ENCODE results near the gene MYOC.

Gene MYOC

DNA sequence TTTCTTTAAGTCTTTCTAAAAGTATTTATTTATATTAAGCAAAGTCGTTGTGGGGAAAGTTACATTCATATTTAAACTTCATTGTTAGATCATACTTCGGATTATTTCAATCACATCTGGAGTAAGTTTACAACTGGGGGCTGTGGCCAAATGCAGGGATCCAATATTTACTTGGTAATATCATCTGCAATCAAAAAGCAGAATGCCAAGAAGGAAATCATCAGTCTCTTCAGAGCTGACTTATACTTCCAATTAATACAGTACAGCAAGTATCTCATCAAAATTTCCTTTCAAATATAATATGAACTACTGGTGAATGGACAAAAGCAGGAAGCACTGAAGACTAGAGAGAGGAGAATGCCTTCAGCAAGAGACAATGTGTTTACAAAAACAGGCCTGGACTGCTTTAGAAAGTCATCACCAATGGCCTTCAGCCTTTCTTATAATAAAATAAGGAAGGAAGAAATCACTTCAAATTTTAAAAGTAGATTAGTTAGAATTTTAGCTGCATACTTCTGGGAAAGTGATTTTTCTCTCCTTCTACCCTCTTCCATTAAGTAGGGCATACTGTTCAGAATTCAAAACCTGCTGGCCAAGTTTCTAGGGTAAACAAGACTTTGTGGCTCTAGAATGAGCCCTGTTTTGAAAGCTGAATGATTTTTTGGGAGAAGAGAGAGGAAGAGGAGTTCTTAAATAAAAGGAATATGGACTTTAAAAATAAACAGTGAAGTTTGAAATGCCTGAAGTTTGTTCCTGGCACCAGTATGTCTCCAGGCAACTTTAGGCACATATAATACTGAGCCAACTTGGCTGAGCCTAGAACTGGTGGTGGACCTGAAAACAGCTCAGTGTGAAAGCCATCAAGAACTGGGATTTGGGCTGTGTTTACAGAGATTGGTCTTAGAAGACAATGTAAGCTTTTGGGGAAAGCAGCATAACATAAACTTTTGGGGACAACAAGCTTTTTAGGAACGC, 22.2 kb upstream of the MYOC start:
- ChIA-PET CTCF (interaction anchor here (0.8 kb wide), 1 partner anchor 19 kb away, joined by 3 read pairs; no protein-coding TSS in a partner anchor), POLR2A (no interaction called here)
- no peak for TF ChIP-seq SUZ12 (IDR thresholded peaks at IDR 0.05)
- no peak for TF ChIP-seq NFRKB (IDR thresholded peaks at IDR 0.05)
- no peak for TF ChIP-seq ELF4 (IDR thresholded peaks at IDR 0.05)
- TF ChIP-seq CTBP1 (IDR thresholded peaks at IDR 0.05; ENCODE audit: borderline replicate concordance): no peak
- TF ChIP-seq L3MBTL2 (conservative IDR thresholded peaks at IDR 0.05): no peak
- no peak for TF ChIP-seq TARDBP (IDR thresholded peaks at IDR 0.05)
- TF ChIP-seq FOXM1 (IDR thresholded peaks at IDR 0.05; ENCODE audit: borderline replicate concordance): no peak
- TF ChIP-seq, protein P1, sequence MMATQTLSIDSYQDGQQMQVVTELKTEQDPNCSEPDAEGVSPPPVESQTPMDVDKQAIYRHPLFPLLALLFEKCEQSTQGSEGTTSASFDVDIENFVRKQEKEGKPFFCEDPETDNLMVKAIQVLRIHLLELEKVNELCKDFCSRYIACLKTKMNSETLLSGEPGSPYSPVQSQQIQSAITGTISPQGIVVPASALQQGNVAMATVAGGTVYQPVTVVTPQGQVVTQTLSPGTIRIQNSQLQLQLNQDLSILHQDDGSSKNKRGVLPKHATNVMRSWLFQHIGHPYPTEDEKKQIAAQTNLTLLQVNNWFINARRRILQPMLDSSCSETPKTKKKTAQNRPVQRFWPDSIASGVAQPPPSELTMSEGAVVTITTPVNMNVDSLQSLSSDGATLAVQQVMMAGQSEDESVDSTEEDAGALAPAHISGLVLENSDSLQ (IDR thresholded peaks at IDR 0.05): no peak
- TF ChIP-seq FOXK2 (IDR thresholded peaks at IDR 0.05): no peak
- TF ChIP-seq FOXA1 (IDR thresholded peaks at IDR 0.05): no peak
- DNase-seq (ENCODE audit: extremely low spot score): no peak

DNA sequence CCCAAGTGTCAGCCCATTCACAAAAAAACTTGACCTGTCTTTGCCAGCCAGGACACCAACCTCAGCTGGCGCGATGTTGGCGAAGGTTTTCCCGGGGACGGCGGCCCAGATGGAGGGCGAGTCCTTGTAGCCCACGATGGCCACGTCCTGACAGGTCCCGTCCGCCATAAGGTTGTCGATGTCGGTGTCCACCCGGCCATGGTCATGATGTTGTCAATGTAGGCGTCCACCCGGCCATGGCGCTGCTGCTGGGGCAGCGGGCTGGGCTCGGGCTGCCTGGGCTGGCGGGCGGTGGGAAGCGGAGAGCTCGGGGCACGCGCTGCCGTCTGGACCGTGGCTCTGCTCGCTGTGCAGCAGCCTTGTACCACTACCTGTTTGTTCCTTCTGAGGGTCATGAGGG, 18.3 kb upstream of the MYOC start:
- ChIA-PET CTCF (no interaction called here), POLR2A (no interaction called here)
- TF ChIP-seq ELF4 (IDR thresholded peaks at IDR 0.05) (no peak), SP1 (IDR thresholded peaks at IDR 0.05) (no peak), NFRKB (IDR thresholded peaks at IDR 0.05) (no peak), HDGF (IDR thresholded peaks at IDR 0.05; ENCODE audit: borderline replicate concordance) (no peak), LEF1 (IDR thresholded peaks at IDR 0.05; ENCODE audit: borderline replicate concordance) (no peak), ARNT (IDR thresholded peaks at IDR 0.05) (no peak), BHLHE40 (IDR thresholded peaks at IDR 0.05; ENCODE audit: borderline replicate concordance) (no peak), CTBP1 (IDR thresholded peaks at IDR 0.05; ENCODE audit: borderline replicate concordance) (no peak), SUZ12 (IDR thresholded peaks at IDR 0.05) (no peak), L3MBTL2 (conservative IDR thresholded peaks at IDR 0.05) (no peak), FOXK2 (IDR thresholded peaks at IDR 0.05) (no peak)
- no peak for DNase-seq (ENCODE audit: extremely low spot score)

DNA sequence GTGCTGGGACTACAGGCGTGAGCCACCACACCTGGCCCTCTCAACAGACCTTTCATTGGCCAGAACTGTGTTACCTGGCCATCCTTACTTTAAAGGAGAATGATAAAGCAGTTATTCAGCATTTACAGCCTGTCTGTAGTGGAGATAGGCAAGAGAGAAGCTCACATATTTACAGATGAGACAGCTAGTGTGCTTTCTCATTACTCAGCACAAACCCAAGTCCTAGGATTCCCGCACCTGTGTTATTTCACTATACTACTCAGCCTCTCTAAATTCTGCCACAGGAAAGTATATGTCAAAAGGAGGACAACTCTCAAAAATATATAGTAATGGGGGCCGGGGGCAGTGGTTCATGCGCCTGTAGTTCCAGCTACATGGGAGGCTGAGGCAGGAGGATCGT, 15.9 kb upstream of the MYOC start:
- TF ChIP-seq CTBP1 (IDR thresholded peaks at IDR 0.05; ENCODE audit: borderline replicate concordance): no peak
- no peak for TF ChIP-seq FOXA1 (IDR thresholded peaks at IDR 0.05)
- TF ChIP-seq HDGF (IDR thresholded peaks at IDR 0.05; ENCODE audit: borderline replicate concordance): no peak
- no peak for TF ChIP-seq LEF1 (IDR thresholded peaks at IDR 0.05; ENCODE audit: borderline replicate concordance)
- no peak for TF ChIP-seq NFRKB (IDR thresholded peaks at IDR 0.05)
- no peak for TF ChIP-seq ARNT (IDR thresholded peaks at IDR 0.05)
- TF ChIP-seq FOXM1 (IDR thresholded peaks at IDR 0.05; ENCODE audit: borderline replicate concordance): no peak
- no peak for TF ChIP-seq SUZ12 (IDR thresholded peaks at IDR 0.05)
- TF ChIP-seq, protein P1 (IDR thresholded peaks at IDR 0.05): no peak
- no peak for TF ChIP-seq SP1 (IDR thresholded peaks at IDR 0.05)
- TF ChIP-seq ZNF384 (IDR thresholded peaks at IDR 0.05): no peak
- TF ChIP-seq FOXK2 (IDR thresholded peaks at IDR 0.05): no peak
- no peak for TF ChIP-seq ELF4 (IDR thresholded peaks at IDR 0.05)
- no peak for TF ChIP-seq L3MBTL2 (conservative IDR thresholded peaks at IDR 0.05)
- no peak for TF ChIP-seq TARDBP (IDR thresholded peaks at IDR 0.05)
- no peak for TF ChIP-seq BHLHE40 (IDR thresholded peaks at IDR 0.05; ENCODE audit: borderline replicate concordance)
- POLR2A ChIA-PET: no interaction called here
- CTCF ChIA-PET: interaction anchor here (0.9 kb wide), 1 partner anchor 24 kb away, joined by 3 read pairs; no protein-coding TSS in a partner anchor
- no peak for DNase-seq (ENCODE audit: extremely low spot score)

DNA sequence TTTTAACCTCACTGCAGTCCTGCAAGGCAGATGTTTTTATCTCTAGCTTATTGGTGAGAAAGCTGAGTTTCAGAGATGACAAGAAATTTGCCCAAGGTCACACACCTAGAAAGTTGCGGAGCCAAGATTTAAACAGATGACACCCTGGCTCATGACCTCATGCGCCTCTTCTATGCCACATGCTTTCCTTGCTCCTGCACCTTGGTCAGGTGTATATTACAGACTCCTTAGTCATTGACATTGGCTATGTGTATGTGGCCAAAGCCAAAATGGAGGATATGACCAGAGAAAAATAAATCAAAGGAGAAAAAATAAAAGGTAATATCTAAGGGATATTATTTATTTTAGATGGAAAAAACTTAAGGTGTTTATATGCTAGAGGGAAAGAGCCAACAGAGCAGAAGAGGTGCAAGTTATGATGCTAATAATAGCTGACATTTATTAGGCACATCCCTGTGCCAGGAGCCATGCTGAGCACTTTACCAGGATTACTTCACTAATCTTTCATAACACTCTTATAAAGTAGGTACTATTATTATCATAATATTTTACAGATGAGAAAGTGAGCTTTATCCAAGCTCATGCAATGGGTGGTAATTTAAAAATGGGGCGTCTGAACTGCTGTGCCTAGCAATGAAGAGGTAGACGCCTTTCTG, 13.8 kb upstream of the MYOC start:
- no peak for DNase-seq (ENCODE audit: extremely low spot score)
- ChIA-PET POLR2A (no interaction called here), CTCF (no interaction called here)
- TF ChIP-seq NFRKB (IDR thresholded peaks at IDR 0.05) (no peak), BHLHE40 (IDR thresholded peaks at IDR 0.05; ENCODE audit: borderline replicate concordance) (no peak), CTBP1 (IDR thresholded peaks at IDR 0.05; ENCODE audit: borderline replicate concordance) (no peak), FOXK2 (IDR thresholded peaks at IDR 0.05) (no peak), SP1 (IDR thresholded peaks at IDR 0.05) (no peak), LEF1 (IDR thresholded peaks at IDR 0.05; ENCODE audit: borderline replicate concordance) (no peak), SUZ12 (IDR thresholded peaks at IDR 0.05) (no peak)
- TF ChIP-seq, protein P1 (IDR thresholded peaks at IDR 0.05): no peak

DNA sequence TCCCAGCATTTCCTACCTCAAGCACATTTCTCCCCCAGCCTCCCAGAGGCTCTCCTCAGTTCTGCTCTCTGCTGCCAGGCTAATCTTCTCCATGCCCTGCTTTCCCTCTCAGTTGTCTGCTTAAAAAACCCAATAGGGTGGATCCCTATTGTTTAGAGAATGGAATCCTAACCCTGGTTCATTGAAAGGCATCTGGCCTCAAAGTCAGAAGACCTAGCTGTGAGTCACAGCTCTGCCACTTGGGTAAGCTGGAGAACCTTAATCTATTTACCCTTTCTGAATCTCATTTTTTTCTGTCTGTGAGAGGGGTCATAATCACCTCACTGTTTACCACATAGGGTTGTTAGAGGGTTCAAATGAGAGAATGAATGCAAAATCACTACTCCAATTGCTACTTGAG, 12.5 kb upstream of the MYOC start:
- POLR2A ChIA-PET: no interaction called here
- TF ChIP-seq NFRKB (IDR thresholded peaks at IDR 0.05) (no peak), ZNF384 (IDR thresholded peaks at IDR 0.05) (no peak), SP1 (IDR thresholded peaks at IDR 0.05) (no peak), TARDBP (IDR thresholded peaks at IDR 0.05) (no peak), SUZ12 (IDR thresholded peaks at IDR 0.05) (no peak), BHLHE40 (IDR thresholded peaks at IDR 0.05; ENCODE audit: borderline replicate concordance) (no peak), FOXA1 (IDR thresholded peaks at IDR 0.05) (no peak), ARNT (IDR thresholded peaks at IDR 0.05) (no peak), CTBP1 (IDR thresholded peaks at IDR 0.05; ENCODE audit: borderline replicate concordance) (no peak), HDGF (IDR thresholded peaks at IDR 0.05; ENCODE audit: borderline replicate concordance) (no peak), L3MBTL2 (conservative IDR thresholded peaks at IDR 0.05) (no peak), ELF4 (IDR thresholded peaks at IDR 0.05) (no peak), FOXM1 (IDR thresholded peaks at IDR 0.05; ENCODE audit: borderline replicate concordance) (no peak), FOXK2 (IDR thresholded peaks at IDR 0.05) (no peak), LEF1 (IDR thresholded peaks at IDR 0.05; ENCODE audit: borderline replicate concordance) (no peak)
- TF ChIP-seq, protein P1 (IDR thresholded peaks at IDR 0.05): no peak
- CTCF ChIA-PET: no interaction called here
- no peak for DNase-seq (ENCODE audit: extremely low spot score)
